IMR-90 (cell line): ENCODE measurements around the gene RELCH. TPM values are rescaled to one million over a fixed set of nuclear protein-coding genes. Genes with fewer than 3 reads are reported as not detected.

Source experiments
- ATAC-seq: fragments of 200-7000 bp; cut with Tn5 transposase; 2 replicates; pipeline ENCODE4 v1.9.1; 2020; ENCODE audit warnings: low read depth, mild to moderate bottlenecking, moderate library complexity
- BruUV-seq: library from RNA; stranded (reverse); fragments of 400-500 nt; replicated peaks from 2 replicates; lab custom pipeline; 2021; lab: Mats Ljungman, UMichigan
- CTCF ChIA-PET: fragments of 300-600 bp; formaldehyde crosslinking; extraction: SDS; loops from one replicate; lab custom pipeline; 2021; ENCODE audit warnings: antibody characterized with exemption; lab: Yijun Ruan, JAX
- POLR2A ChIA-PET: fragments of 300-600 bp; sonication (Branson Sonifier 250); formaldehyde crosslinking; loops from one replicate; lab custom pipeline; 2022; ENCODE audit warnings: antibody characterized with exemption; ENCODE audit not compliant: unreplicated experiment; lab: Charles Lee
- DNase-seq: peaks from one replicate; pipeline ENCODE4 v3.0.0; 2013
- H2AFZ ChIP-seq: replicated peaks from 2 replicates; pipeline ENCODE3; 2013; ENCODE audit warnings: low read length, mild to moderate bottlenecking; ENCODE audit not compliant: poor library complexity
- H2AK5ac ChIP-seq: 2 replicates; pipeline ENCODE4 v1.6.1; 2013; ENCODE audit warnings: low read depth, low read length, inconsistent platforms
- H2AK9ac ChIP-seq: replicated peaks from 2 replicates; pipeline ENCODE3; 2013; ENCODE audit warnings: mild to moderate bottlenecking, low read depth, low read length, moderate library complexity; ENCODE audit not compliant: poor library complexity
- H2BK120ac ChIP-seq: 2 replicates; pipeline ENCODE4 v1.6.1; 2013; ENCODE audit warnings: low read depth, low read length, inconsistent platforms
- H2BK15ac ChIP-seq: 3 replicates; pipeline ENCODE4 v1.6.1; 2013; ENCODE audit warnings: low read depth, low read length, inconsistent platforms
- H2BK20ac ChIP-seq: 2 replicates; pipeline ENCODE4 v1.6.1; 2013; ENCODE audit warnings: low read depth, mild to moderate bottlenecking, inconsistent platforms, low read length, moderate library complexity
- H2BK5ac ChIP-seq: 2 replicates; pipeline ENCODE4 v1.6.1; 2013; ENCODE audit warnings: mild to moderate bottlenecking, low read depth, low read length, inconsistent platforms; ENCODE audit not compliant: poor library complexity, severe bottlenecking
- H3K14ac ChIP-seq: replicated peaks from 2 replicates; pipeline ENCODE4 v1.6.1; 2013; ENCODE audit warnings: low read depth, low read length, inconsistent platforms
- H3K18ac ChIP-seq: 2 replicates; pipeline ENCODE4 v1.6.1; 2013; ENCODE audit warnings: low read depth, low read length, control low read depth
- H3K23ac ChIP-seq: 2 replicates; pipeline ENCODE4 v1.6.1; 2013; ENCODE audit warnings: low read depth, low read length, inconsistent platforms
- H3K27ac ChIP-seq: 2 replicates; pipeline ENCODE4 v1.5.1; 2013; ENCODE audit warnings: mild to moderate bottlenecking, control low read depth, low read length; ENCODE audit not compliant: insufficient read depth
- H3K27me3 ChIP-seq: 2 replicates; pipeline ENCODE4 v1.6.1; 2013; ENCODE audit warnings: low read length; ENCODE audit not compliant: control insufficient read depth, insufficient read depth
- H3K36me3 ChIP-seq: 2 replicates; pipeline ENCODE4 v1.6.1; 2013; ENCODE audit warnings: low read length, mixed read lengths; ENCODE audit not compliant: control insufficient read depth, insufficient read depth
- H3K4ac ChIP-seq: 2 replicates; pipeline ENCODE4 v1.6.1; 2013; ENCODE audit warnings: low read depth, low read length, inconsistent platforms
- H3K4me1 ChIP-seq: 2 replicates; pipeline ENCODE4 v1.6.1; 2013; ENCODE audit warnings: low read length, mixed read lengths; ENCODE audit not compliant: control insufficient read depth, insufficient read depth
- H3K4me2 ChIP-seq: 2 replicates; pipeline ENCODE4 v1.6.1; 2013; ENCODE audit warnings: low read depth, mild to moderate bottlenecking, control low read depth, low read length, moderate library complexity
- H3K4me3 ChIP-seq: 2 replicates; pipeline ENCODE4 v1.5.1; 2013; ENCODE audit warnings: low read depth, mild to moderate bottlenecking, control low read depth, low read length, moderate library complexity; ENCODE audit not compliant: insufficient read depth
- H3K56ac ChIP-seq: 2 replicates; pipeline ENCODE4 v1.6.1; 2013; ENCODE audit warnings: low read length, inconsistent platforms; ENCODE audit not compliant: insufficient read depth; ENCODE audit errors: extremely low read depth
- H3K79me1 ChIP-seq, 2 experiments: 2 replicates each; pipeline ENCODE4 v1.6.1; 2013; ENCODE audit warnings: low read length in 2 of 2, inconsistent platforms in 1 of 2, low read depth in 1 of 2
- H3K9ac ChIP-seq: 2 replicates; pipeline ENCODE4 v1.6.1; 2013; ENCODE audit warnings: low read depth, low read length, control low read depth
- H3K9me1 ChIP-seq: 2 replicates; pipeline ENCODE4 v1.6.1; 2013; ENCODE audit warnings: low read length, inconsistent platforms; ENCODE audit not compliant: insufficient read depth
- H3K9me3 ChIP-seq: 2 replicates; pipeline ENCODE4 v1.6.1; 2013; ENCODE audit warnings: low read length; ENCODE audit not compliant: control insufficient read depth, insufficient read depth
- H4K20me1 ChIP-seq: 2 replicates; pipeline ENCODE4 v1.6.1; 2013; ENCODE audit warnings: low read length, inconsistent platforms; ENCODE audit not compliant: insufficient read depth
- H4K5ac ChIP-seq: 2 replicates; pipeline ENCODE4 v1.6.1; 2013; ENCODE audit warnings: mild to moderate bottlenecking, low read depth, low read length, control low read depth
- H4K8ac ChIP-seq, 2 experiments: 2 replicates each; pipeline ENCODE4 v1.6.1; 2013; ENCODE audit warnings: low read depth in 2 of 2, low read length in 2 of 2, control low read depth in 1 of 2, inconsistent platforms in 1 of 2
- H4K91ac ChIP-seq: 2 replicates; pipeline ENCODE4 v1.6.1; 2013; ENCODE audit warnings: low read depth, low read length, inconsistent platforms; ENCODE audit not compliant: insufficient read depth
- BHLHE40 ChIP-seq: fragments of 150-350 bp; IDR thresholded peaks from 2 replicates; pipeline ENCODE4 v1.6.1; 2016; ENCODE audit warnings: mild to moderate bottlenecking, low read depth, low read length
- CEBPB ChIP-seq: IDR thresholded peaks from 2 replicates; pipeline ENCODE4 v1.6.1; 2012; ENCODE audit warnings: low read depth, low read length, improper control_type of control experiment
- MAFK ChIP-seq: IDR thresholded peaks from 2 replicates; pipeline ENCODE4 v1.6.1; 2012; ENCODE audit warnings: low read depth, low read length, improper control_type of control experiment
- MXI1 ChIP-seq: IDR thresholded peaks from 2 replicates; pipeline ENCODE4 v1.6.1; 2012; ENCODE audit warnings: low read depth, mild to moderate bottlenecking, low read length, moderate library complexity, borderline replicate concordance
- RCOR1 ChIP-seq: IDR thresholded peaks from 2 replicates; pipeline ENCODE4 v1.6.1; 2012; ENCODE audit warnings: mild to moderate bottlenecking, low read length, improper control_type of control experiment; ENCODE audit not compliant: insufficient replicate concordance
- WGBS, 2 experiments: methylation state at CpG; one replicate each; pipeline versions ENCODE4 v1.1.5 to v1.1.7; 2013; ENCODE audit warnings: missing lambda C conversion rate in 2 of 2; ENCODE audit not compliant: insufficient read length in 1 of 2; ENCODE audit errors: extremely low coverage in 2 of 2; 5-methylcytosine and 5-hydroxymethylcytosine counted together
- dilution Hi-C: fragments of 300-500 bp; cut with HindIII; formaldehyde crosslinking; loops from one replicate; pipeline ENCODE4 v1.14.3; 2018; ENCODE audit warnings: low sequenced_read_pairs; ENCODE audit not compliant: unreplicated experiment
- in situ Hi-C: fragments of 300-500 bp; cut with MboI; formaldehyde crosslinking; loops from 3 replicates; pipeline ENCODE4 v1.14.3; 2019; ENCODE audit warnings: low sequenced_read_pairs, inconsistent platforms, mixed read lengths
- intact Hi-C: fragments of 100-400 bp; cut with micrococcal nuclease; formaldehyde crosslinking; loops from 2 replicates; pipeline ENCODE4 v1.10.0; 2022
- polyA plus RNA-seq, 3 experiments: library from polyadenylated mRNA; depleted of rRNA; stranded (reverse); fragments of >200 nt; gene quantifications; 2 replicates each; pipeline ENCODE4 v1.2.3, GENCODE V29; 2012; ENCODE audit warnings: low replicate concordance in 1 of 3
- total RNA-seq: library from RNA; depleted of rRNA; stranded (reverse); fragments of >200 nt; gene quantifications from 2 replicates; pipeline ENCODE4 v1.2.3, GENCODE V29; 2012

Gene RELCH
- total and polyA plus RNA-seq, 2 of the 4 experiments (the other 2 are of a cell fraction): 14.4 to 52.5 TPM

DNA sequence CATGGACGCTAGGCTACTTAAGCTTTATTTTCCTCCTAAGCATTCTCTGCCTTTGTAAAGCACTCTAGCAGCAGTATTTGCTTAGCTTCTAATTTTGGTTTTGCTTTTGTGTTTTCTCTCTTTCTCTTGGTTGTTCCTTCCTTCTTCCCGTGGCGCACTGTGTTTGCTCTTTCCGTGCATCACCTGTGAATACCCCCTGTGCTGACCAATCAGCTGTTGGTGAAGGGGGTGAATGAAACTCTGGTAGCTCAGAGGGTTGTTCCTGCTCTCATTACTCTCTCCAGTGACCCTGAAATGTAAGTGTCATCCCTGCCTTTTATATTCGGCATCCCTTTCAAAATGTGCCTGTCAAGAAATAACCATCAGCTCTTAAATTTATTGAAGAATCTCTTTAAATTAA lies 92.5 kb downstream of the RELCH start:
- POLR2A ChIA-PET: no interaction called here
- Histone ChIP-seq H3K4me1 (peaks cover 7% of the 10 kb centered on the region), H3K14ac (no peak overlapping the region), H3K23ac (no peak overlapping the region), H2BK120ac (no peak overlapping the region), H2AK5ac (no peak overlapping the region), H2AFZ (no peak overlapping the region), H3K4me2 (no peak overlapping the region), H3K18ac (no peak overlapping the region), H4K8ac (no peak overlapping the region), H3K79me1 (peaks cover 3 to 11% of the 10 kb centered on the region in 2 experiments; a peak in 2 of 4 replicates), H2BK5ac (no peak overlapping the region), H2BK15ac (no peak overlapping the region; the same call in 2 of the 3 replicates), H3K27ac (no peak overlapping the region), H3K9ac (no peak overlapping the region), H3K9me3 (no peaks in the 10 kb centered on the region), H3K36me3 (peaks cover 8% of the 10 kb centered on the region; the same call in 1 of the 2 replicates), H4K20me1 (no peaks in the 10 kb centered on the region), H2BK20ac (no peak overlapping the region), H2AK9ac (no peak overlapping the region), H3K4me3 (no peak overlapping the region), H4K5ac (no peak overlapping the region), H4K91ac (no peak overlapping the region), H3K9me1 (no peaks in the 10 kb centered on the region; the same call in 1 of the 2 replicates), H3K27me3 (no peaks in the 10 kb centered on the region), H3K56ac (no peak overlapping the region), H3K4ac (no peak overlapping the region)
- TF ChIP-seq MAFK (no peak), BHLHE40 (no peak), RCOR1 (no peak), CEBPB (no peak), MXI1 (no peak)
- WGBS, 2 experiments: no CpG with 5 or more reads among the region's 5 CpGs
- ATAC-seq (no peak), DNase-seq (no peak)
- dilution Hi-C loops (no loop called here), intact Hi-C loops (no loop called here), in situ Hi-C loops (loop anchor here (25.0 kb wide), 1 partner anchor 283 kb away; no protein-coding TSS in a partner anchor)
- BruUV-seq: no TSS peak
- CTCF ChIA-PET: interaction anchor here (0.6 kb wide), 1 partner anchor 41 kb away, joined by 3 read pairs; no protein-coding TSS in a partner anchor
